22Rv1 (cell line): ENCODE data around the gene NBAS.

Experiments used
- ZFX ChIP-seq: fragments of 450-650 bp; IDR thresholded peaks from 2 replicates; pipeline ENCODE4 v1.6.1; 2017; ENCODE audit warnings: antibody characterized with exemption, borderline replicate concordance
- TF ChIP-seq, protein P1 (sequence below): fragments of 450-650 bp; IDR thresholded peaks from 2 replicates; pipeline ENCODE4 v1.5.1; 2017; ENCODE audit warnings: mild to moderate bottlenecking

- TF ChIP-seq, protein P1, sequence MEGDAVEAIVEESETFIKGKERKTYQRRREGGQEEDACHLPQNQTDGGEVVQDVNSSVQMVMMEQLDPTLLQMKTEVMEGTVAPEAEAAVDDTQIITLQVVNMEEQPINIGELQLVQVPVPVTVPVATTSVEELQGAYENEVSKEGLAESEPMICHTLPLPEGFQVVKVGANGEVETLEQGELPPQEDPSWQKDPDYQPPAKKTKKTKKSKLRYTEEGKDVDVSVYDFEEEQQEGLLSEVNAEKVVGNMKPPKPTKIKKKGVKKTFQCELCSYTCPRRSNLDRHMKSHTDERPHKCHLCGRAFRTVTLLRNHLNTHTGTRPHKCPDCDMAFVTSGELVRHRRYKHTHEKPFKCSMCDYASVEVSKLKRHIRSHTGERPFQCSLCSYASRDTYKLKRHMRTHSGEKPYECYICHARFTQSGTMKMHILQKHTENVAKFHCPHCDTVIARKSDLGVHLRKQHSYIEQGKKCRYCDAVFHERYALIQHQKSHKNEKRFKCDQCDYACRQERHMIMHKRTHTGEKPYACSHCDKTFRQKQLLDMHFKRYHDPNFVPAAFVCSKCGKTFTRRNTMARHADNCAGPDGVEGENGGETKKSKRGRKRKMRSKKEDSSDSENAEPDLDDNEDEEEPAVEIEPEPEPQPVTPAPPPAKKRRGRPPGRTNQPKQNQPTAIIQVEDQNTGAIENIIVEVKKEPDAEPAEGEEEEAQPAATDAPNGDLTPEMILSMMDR: no peak
- no peak for TF ChIP-seq ZFX
Observed at GRCh38 chr2:15517793-15518192, 43.3 kb downstream of the NBAS start.
